HEK293 (cell line): ENCODE data around the gene BEND6.
"Not testable (repeated sequence)": the region's sequence is repeated elsewhere in the genome, so short reads cannot be mapped to it uniquely, and the experiment has no call there.

Experiments used
- CTCF ChIA-PET: fragments of 350-600 bp; formaldehyde crosslinking; extraction: SDS; loops from one replicate; lab custom pipeline; 2021; ENCODE audit warnings: antibody characterized with exemption; lab: Yijun Ruan, JAX
- POLR2A ChIA-PET: fragments of 300-600 bp; formaldehyde crosslinking; extraction: SDS; loops from one replicate; lab custom pipeline; 2020; ENCODE audit warnings: antibody characterized with exemption, inconsistent platforms; lab: Yijun Ruan, JAX
- H3K27ac ChIP-seq: fragments of 200-500 bp; sonication (Bioruptor generic); 2 replicates; pipeline ENCODE4 v1.5.1; 2014; ENCODE audit warnings: low read depth, low read length, control low read depth, inconsistent platforms; ENCODE audit errors: extremely low read depth
- H3K36me3 ChIP-seq, 2 experiments: fragments of 200-500 bp in 1 of 2; sonication (Bioruptor generic) in 1 of 2; 1 replicate in 1 of 2; 2 replicates in 1 of 2; pipeline ENCODE4 v1.5.1; 2014 to 2017; ENCODE audit warnings: inconsistent platforms in 2 of 2, low read length in 2 of 2; ENCODE audit not compliant: control insufficient read depth in 2 of 2, insufficient read depth in 1 of 2
- H3K4me1 ChIP-seq: fragments of 200-500 bp; sonication (Bioruptor generic); 2 replicates; pipeline ENCODE4 v1.5.1; 2014; ENCODE audit warnings: mild to moderate bottlenecking, low read length, inconsistent platforms; ENCODE audit not compliant: control insufficient read depth, insufficient read depth
- H3K4me3 ChIP-seq: 2 replicates; pipeline ENCODE4 v1.5.1; 2011; ENCODE audit warnings: low read depth, mild to moderate bottlenecking, control low read depth, low read length, moderate library complexity
- H3K9me3 ChIP-seq: fragments of 200-500 bp; sonication (Bioruptor generic); 2 replicates; pipeline ENCODE4 v1.5.1; 2014; ENCODE audit warnings: low read depth, low read length, inconsistent platforms; ENCODE audit not compliant: control insufficient read depth, insufficient read depth
- BCL11A ChIP-seq: fragments of 450-650 bp; formaldehyde crosslinking; IDR thresholded peaks from 2 replicates; pipeline ENCODE4 v1.5.1; 2016; ENCODE audit warnings: low read depth, missing biosample characterization, missing genetic modification characterization
- GLIS1 ChIP-seq: fragments of 450-650 bp; formaldehyde crosslinking; IDR thresholded peaks from 2 replicates; pipeline ENCODE4 v1.5.1; 2016; ENCODE audit warnings: missing biosample characterization, missing genetic modification characterization
- ZFP3 ChIP-seq: fragments of 450-650 bp; formaldehyde crosslinking; IDR thresholded peaks from 2 replicates; pipeline ENCODE4 v1.5.1; 2016; ENCODE audit warnings: low read depth, missing biosample characterization, missing genetic modification characterization
- ZNF146 ChIP-seq: fragments of 450-650 bp; formaldehyde crosslinking; IDR thresholded peaks from 2 replicates; pipeline ENCODE4 v1.5.1; 2016; ENCODE audit warnings: missing biosample characterization, missing genetic modification characterization
- ZNF558 ChIP-seq: fragments of 450-650 bp; formaldehyde crosslinking; IDR thresholded peaks from 2 replicates; pipeline ENCODE4 v1.5.1; 2016; ENCODE audit warnings: missing biosample characterization, missing genetic modification characterization
- ZNF830 ChIP-seq: fragments of 450-650 bp; IDR thresholded peaks from 2 replicates; pipeline ENCODE4 v1.5.0; 2018; ENCODE audit warnings: missing biosample characterization, missing genetic modification characterization, low read depth, mild to moderate bottlenecking, moderate library complexity
- TF ChIP-seq, protein P1 (sequence below): sonication (generic); formaldehyde crosslinking; IDR thresholded peaks from 2 replicates; pipeline ENCODE4 v1.8.1; 2022; ENCODE audit warnings: mild to moderate bottlenecking, moderate library complexity, missing genetic modification reagents
- TF ChIP-seq, protein P2 (sequence below): fragments of 450-650 bp; formaldehyde crosslinking; IDR thresholded peaks from 2 replicates; pipeline ENCODE4 v1.5.1; 2016; ENCODE audit warnings: missing biosample characterization, missing genetic modification characterization
- TF ChIP-seq, protein P3 (sequence below): fragments of 450-650 bp; formaldehyde crosslinking; IDR thresholded peaks from 2 replicates; pipeline ENCODE4 v1.5.1; 2016; ENCODE audit warnings: missing biosample characterization, missing genetic modification characterization, borderline replicate concordance
- TF ChIP-seq, protein P4 (sequence below): fragments of 450-650 bp; formaldehyde crosslinking; IDR thresholded peaks from 2 replicates; pipeline ENCODE4 v1.5.1; 2016; ENCODE audit warnings: missing biosample characterization, missing genetic modification characterization
- TF ChIP-seq, protein P5 (sequence below): fragments of 450-650 bp; formaldehyde crosslinking; IDR thresholded peaks from 2 replicates; pipeline ENCODE4 v1.5.1; 2017; ENCODE audit warnings: missing biosample characterization, missing genetic modification characterization

The BEND6 gene

DNA sequence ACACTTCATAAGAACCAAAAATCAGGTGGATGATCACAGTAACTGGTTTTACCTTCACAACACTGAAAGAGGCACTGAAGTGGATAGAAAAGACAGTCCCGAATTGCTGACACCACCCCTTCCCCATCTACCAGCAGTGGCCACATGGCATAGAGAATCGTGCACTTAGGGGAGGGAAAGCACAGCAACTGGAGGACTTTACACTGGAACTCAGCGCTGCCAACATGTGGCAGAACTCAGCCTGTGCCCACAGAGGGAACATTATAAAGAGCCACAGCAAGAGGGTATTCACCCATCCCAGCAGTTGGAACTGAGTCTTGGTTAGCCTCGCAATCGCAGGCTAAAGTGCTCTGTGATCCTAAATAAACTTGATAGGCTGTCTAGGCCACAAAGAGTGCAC lies 85.1 kb downstream of the BEND6 start:
- H3K27ac ChIP-seq: no peak overlapping the region
- ChIA-PET POLR2A (no interaction called here), CTCF (interaction anchor here (0.9 to 1.5 kb wide), 4 partner anchors 19 to 135 kb away, joined by 3 to 6 read pairs (median 5); no protein-coding TSS in a partner anchor)
- TF ChIP-seq, protein P1, sequence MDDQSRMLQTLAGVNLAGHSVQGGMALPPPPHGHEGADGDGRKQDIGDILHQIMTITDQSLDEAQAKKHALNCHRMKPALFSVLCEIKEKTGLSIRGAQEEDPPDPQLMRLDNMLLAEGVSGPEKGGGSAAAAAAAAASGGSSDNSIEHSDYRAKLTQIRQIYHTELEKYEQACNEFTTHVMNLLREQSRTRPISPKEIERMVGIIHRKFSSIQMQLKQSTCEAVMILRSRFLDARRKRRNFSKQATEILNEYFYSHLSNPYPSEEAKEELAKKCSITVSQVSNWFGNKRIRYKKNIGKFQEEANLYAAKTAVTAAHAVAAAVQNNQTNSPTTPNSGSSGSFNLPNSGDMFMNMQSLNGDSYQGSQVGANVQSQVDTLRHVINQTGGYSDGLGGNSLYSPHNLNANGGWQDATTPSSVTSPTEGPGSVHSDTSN (CRISPR knock-in tag): no peak
- TF ChIP-seq, protein P2, sequence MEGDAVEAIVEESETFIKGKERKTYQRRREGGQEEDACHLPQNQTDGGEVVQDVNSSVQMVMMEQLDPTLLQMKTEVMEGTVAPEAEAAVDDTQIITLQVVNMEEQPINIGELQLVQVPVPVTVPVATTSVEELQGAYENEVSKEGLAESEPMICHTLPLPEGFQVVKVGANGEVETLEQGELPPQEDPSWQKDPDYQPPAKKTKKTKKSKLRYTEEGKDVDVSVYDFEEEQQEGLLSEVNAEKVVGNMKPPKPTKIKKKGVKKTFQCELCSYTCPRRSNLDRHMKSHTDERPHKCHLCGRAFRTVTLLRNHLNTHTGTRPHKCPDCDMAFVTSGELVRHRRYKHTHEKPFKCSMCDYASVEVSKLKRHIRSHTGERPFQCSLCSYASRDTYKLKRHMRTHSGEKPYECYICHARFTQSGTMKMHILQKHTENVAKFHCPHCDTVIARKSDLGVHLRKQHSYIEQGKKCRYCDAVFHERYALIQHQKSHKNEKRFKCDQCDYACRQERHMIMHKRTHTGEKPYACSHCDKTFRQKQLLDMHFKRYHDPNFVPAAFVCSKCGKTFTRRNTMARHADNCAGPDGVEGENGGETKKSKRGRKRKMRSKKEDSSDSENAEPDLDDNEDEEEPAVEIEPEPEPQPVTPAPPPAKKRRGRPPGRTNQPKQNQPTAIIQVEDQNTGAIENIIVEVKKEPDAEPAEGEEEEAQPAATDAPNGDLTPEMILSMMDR (tag by site-specific recombination): 0 out of 2 replicates have a peak, but pooled peaks have one; percentile 13
- no peaks in the 10 kb centered on the region for H3K9me3 ChIP-seq
- H3K4me1 ChIP-seq: no peaks in the 10 kb centered on the region
- no peaks in the 10 kb centered on the region for H3K36me3 ChIP-seq
- H3K4me3 ChIP-seq: no peak overlapping the region

DNA sequence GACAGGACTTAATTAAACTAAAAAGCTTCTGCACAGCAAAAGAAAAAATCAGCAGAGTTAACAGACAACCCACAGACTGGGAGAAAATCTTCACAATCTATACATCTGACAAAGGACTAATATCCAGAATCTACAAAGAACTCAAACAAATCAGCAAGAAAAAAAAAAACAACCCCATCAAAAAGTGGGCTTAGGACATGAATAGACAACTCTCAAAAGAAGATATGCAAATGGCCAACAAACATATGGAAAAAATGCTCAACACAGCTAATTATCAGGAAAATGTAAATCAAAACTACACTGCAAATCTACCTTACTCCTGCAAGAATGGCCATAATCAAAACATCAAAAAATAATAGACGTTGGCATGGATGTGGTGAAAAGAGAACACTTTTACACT lies 89.2 kb downstream of the BEND6 start:
- H3K4me1 ChIP-seq, H3K9me3 ChIP-seq, H3K27ac ChIP-seq, H3K36me3 ChIP-seq, H3K4me3 ChIP-seq: not testable (repeated sequence)
- POLR2A ChIA-PET: interaction anchor here (0.6 kb wide), 1 partner anchor 82 kb away, joined by 4 read pairs; no protein-coding TSS in a partner anchor
- CTCF ChIA-PET: interaction anchor here (1.7 kb wide), 1 partner anchor 23 kb away, joined by 6 read pairs; no protein-coding TSS in a partner anchor
- peak; percentile 92 for TF ChIP-seq ZNF558 (tag by site-specific recombination)
- TF ChIP-seq, all 188 proteins: peak for 1; not testable (repeated sequence) for 187

DNA sequence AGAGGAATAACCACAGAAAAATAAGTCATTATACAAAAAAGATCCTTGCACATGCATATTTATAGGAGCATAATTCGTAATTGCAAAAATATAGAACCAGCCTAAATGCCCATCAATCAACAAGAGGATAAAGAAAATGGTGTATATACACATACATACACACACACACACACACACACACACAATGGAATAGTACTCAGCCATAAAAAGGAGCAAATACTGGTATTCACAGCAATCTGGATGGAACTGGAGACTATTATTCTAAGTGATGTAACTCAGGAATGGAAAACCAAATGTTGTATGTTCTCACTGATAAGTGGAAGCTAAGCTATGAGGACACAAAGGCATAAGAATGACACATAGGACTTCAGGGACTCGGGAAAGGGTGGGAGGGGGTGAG lies 89.7 kb downstream of the BEND6 start:
- H3K4me1 ChIP-seq: peaks cover 11% of the 10 kb centered on the region; the same call in 1 of the 2 replicates
- ChIA-PET CTCF (interaction anchor here (0.6 to 1.9 kb wide), 2 partner anchors 90 to 165 kb away, joined by 3 to 5 read pairs; partner anchors contain the start of gene BEND6), POLR2A (interaction anchor here (0.6 kb wide), 1 partner anchor 83 kb away, joined by 4 read pairs; no protein-coding TSS in a partner anchor)
- no peak overlapping the region for H3K4me3 ChIP-seq
- TF ChIP-seq, protein P3, sequence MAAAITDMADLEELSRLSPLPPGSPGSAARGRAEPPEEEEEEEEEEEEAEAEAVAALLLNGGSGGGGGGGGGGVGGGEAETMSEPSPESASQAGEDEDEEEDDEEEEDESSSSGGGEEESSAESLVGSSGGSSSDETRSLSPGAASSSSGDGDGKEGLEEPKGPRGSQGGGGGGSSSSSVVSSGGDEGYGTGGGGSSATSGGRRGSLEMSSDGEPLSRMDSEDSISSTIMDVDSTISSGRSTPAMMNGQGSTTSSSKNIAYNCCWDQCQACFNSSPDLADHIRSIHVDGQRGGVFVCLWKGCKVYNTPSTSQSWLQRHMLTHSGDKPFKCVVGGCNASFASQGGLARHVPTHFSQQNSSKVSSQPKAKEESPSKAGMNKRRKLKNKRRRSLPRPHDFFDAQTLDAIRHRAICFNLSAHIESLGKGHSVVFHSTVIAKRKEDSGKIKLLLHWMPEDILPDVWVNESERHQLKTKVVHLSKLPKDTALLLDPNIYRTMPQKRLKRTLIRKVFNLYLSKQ (tag by site-specific recombination): no peak
- TF ChIP-seq ZNF146 (tag by site-specific recombination) (peak; percentile 92), ZFP3 (tag by site-specific recombination) (no peak), GLIS1 (tag by site-specific recombination) (no peak), BCL11A (tag by site-specific recombination) (no peak), ZNF830 (tag by site-specific recombination) (no peak)
- TF ChIP-seq, protein P4, sequence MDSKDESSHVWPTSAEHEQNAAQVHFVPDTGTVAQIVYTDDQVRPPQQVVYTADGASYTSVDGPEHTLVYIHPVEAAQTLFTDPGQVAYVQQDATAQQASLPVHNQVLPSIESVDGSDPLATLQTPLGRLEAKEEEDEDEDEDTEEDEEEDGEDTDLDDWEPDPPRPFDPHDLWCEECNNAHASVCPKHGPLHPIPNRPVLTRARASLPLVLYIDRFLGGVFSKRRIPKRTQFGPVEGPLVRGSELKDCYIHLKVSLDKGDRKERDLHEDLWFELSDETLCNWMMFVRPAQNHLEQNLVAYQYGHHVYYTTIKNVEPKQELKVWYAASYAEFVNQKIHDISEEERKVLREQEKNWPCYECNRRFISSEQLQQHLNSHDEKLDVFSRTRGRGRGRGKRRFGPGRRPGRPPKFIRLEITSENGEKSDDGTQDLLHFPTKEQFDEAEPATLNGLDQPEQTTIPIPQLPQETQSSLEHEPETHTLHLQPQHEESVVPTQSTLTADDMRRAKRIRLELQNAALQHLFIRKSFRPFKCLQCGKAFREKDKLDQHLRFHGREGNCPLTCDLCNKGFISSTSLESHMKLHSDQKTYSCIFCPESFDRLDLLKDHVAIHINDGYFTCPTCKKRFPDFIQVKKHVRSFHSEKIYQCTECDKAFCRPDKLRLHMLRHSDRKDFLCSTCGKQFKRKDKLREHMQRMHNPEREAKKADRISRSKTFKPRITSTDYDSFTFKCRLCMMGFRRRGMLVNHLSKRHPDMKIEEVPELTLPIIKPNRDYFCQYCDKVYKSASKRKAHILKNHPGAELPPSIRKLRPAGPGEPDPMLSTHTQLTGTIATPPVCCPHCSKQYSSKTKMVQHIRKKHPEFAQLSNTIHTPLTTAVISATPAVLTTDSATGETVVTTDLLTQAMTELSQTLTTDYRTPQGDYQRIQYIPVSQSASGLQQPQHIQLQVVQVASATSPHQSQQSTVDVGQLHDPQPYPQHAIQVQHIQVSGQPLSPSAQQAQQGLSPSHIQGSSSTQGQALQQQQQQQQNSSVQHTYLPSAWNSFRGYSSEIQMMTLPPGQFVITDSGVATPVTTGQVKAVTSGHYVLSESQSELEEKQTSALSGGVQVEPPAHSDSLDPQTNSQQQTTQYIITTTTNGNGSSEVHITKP: no peak
- TF ChIP-seq, protein P5, sequence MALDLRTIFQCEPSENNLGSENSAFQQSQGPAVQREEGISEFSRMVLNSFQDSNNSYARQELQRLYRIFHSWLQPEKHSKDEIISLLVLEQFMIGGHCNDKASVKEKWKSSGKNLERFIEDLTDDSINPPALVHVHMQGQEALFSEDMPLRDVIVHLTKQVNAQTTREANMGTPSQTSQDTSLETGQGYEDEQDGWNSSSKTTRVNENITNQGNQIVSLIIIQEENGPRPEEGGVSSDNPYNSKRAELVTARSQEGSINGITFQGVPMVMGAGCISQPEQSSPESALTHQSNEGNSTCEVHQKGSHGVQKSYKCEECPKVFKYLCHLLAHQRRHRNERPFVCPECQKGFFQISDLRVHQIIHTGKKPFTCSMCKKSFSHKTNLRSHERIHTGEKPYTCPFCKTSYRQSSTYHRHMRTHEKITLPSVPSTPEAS (tag by site-specific recombination): peak; percentile 78
- TF ChIP-seq, all 188 proteins: peak for 2
- H3K27ac ChIP-seq: no peak overlapping the region
- no peaks in the 10 kb centered on the region for H3K9me3 ChIP-seq
- peaks cover 7 to 12% of the 10 kb centered on the region in 2 experiments for H3K36me3 ChIP-seq
